ENCODE results near the gene ATP9B. TPM values are rescaled to one million over a fixed set of nuclear protein-coding genes. Genes with fewer than 3 reads are reported as not detected.

Gene ATP9B
- total and polyA plus RNA-seq, 10 donors: 7.5 to 58.4 (median 42.7) TPM

DNA sequence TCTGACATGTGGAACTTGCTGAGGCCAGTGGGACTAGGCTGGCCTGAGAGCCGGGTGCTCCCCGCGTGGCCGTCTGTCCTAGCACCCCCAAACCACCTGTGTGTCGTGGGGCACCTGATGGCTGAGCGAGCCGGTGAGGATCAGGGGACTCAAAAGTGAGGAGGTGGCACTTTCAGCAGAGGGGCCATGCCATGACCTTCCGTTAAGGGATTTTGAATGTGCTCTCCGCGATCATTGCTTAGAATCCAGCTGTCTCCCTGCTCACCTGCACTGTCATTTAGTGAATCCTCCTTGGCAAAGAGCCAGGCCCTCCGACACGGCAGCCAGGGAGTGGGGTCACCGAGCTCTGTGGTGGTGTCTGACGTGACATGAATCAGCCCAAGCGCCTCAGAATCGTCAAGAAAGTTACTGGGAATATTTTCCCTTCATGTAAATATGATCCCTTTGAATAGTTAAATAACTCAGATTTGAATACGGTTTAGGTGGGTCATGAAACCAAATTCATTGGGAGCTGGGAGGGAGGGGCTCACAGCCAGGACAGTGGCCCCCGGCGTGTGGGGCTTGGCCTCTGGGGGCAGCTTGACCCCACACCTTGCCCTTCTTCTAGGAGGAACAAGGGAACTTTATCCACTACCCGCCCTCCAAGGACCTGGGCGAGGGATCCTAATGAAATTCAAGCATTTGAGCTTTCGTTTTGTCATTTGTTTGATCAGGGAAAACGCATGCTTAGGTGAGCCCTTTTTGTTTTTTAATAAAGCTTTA, 336.0 kb downstream of the ATP9B start:
- intact Hi-C loops (cut with DNase I; ENCODE audit: low total_unique reads): no loop called here
- WGBS, 5 donors: 63 to 74% (median 69%) methylated on average over 16 to 23 of the region's 23 CpGs
- H3K9me3 ChIP-seq: no peaks in the 10 kb centered on the region
- H3K36me3 ChIP-seq: peaks cover 0 to 27% (median 2%) of the 10 kb centered on the region in 6 donors
- peak overlapping the region; percentile 84 to 98 (median 95) for H3K27ac ChIP-seq
- peak overlapping the region in 4 of 8 donors; percentile 20 to 74 (median 22) for H3K4me3 ChIP-seq
- TF ChIP-seq POLR2AphosphoS5 (IDR thresholded peaks at IDR 0.05) (no peak), POLR2A (IDR thresholded peaks at IDR 0.05) (no peak)
- TF ChIP-seq, protein P1, sequence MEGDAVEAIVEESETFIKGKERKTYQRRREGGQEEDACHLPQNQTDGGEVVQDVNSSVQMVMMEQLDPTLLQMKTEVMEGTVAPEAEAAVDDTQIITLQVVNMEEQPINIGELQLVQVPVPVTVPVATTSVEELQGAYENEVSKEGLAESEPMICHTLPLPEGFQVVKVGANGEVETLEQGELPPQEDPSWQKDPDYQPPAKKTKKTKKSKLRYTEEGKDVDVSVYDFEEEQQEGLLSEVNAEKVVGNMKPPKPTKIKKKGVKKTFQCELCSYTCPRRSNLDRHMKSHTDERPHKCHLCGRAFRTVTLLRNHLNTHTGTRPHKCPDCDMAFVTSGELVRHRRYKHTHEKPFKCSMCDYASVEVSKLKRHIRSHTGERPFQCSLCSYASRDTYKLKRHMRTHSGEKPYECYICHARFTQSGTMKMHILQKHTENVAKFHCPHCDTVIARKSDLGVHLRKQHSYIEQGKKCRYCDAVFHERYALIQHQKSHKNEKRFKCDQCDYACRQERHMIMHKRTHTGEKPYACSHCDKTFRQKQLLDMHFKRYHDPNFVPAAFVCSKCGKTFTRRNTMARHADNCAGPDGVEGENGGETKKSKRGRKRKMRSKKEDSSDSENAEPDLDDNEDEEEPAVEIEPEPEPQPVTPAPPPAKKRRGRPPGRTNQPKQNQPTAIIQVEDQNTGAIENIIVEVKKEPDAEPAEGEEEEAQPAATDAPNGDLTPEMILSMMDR (IDR thresholded peaks at IDR 0.05 in 8 of 11, conservative IDR thresholded peaks at IDR 0.05 in 3 of 11): no peak
- peaks cover 48 to 77% (median 62%) of the 10 kb centered on the region in 6 donors for H3K4me1 ChIP-seq
- H3K27me3 ChIP-seq (replicated peaks in 1 of 7): no peaks in the 10 kb centered on the region
- peak; percentile 83 for DNase-seq

- no peaks in the 10 kb centered on the region for H3K27me3 ChIP-seq (replicated peaks in 1 of 7)
- peaks cover 0 to 35% (median 10%) of the 10 kb centered on the region in 6 donors for H3K36me3 ChIP-seq
- TF ChIP-seq POLR2A (IDR thresholded peaks at IDR 0.05) (peak in 1 of 3 donors; percentile 17), POLR2AphosphoS5 (IDR thresholded peaks at IDR 0.05) (peak; percentile 84 to 85 (median 84))
- TF ChIP-seq, protein P1 (IDR thresholded peaks at IDR 0.05 in 8 of 11, conservative IDR thresholded peaks at IDR 0.05 in 3 of 11): peak in 3 of 11 experiments; percentile 14 to 32 (median 17)
- intact Hi-C loops (cut with DNase I; ENCODE audit: low total_unique reads): no loop called here
- H3K27ac ChIP-seq: peak overlapping the region; percentile 84 to 98 (median 95)
- DNase-seq: peak; percentile 97
- WGBS, 5 donors: 13 to 31% (median 16%) methylated on average over 27 of the region's 27 CpGs
- H3K9me3 ChIP-seq: no peaks in the 10 kb centered on the region
- peaks cover 48 to 82% (median 62%) of the 10 kb centered on the region in 6 donors for H3K4me1 ChIP-seq
- peak overlapping the region in 4 of 8 donors; percentile 20 to 74 (median 22) for H3K4me3 ChIP-seq
Measured at GRCh38 chr18:79405781-79406575, 336.8 kb downstream of the ATP9B start.

GRCh38 chr18:79406708-79407107, 337.5 kb downstream of the ATP9B start:
- 91 to 97% (median 95%) methylated on average over 15 to 30 of the region's 30 CpGs for WGBS, 5 donors
- H3K4me1 ChIP-seq: peaks cover 44 to 80% (median 59%) of the 10 kb centered on the region in 6 donors
- intact Hi-C loops (cut with DNase I; ENCODE audit: low total_unique reads): no loop called here
- peak overlapping the region in 1 of 8 donors; percentile 74 for H3K4me3 ChIP-seq
- no peaks in the 10 kb centered on the region for H3K9me3 ChIP-seq
- peaks cover 0 to 41% (median 16%) of the 10 kb centered on the region in 6 donors for H3K36me3 ChIP-seq
- DNase-seq: peak; percentile 85
- H3K27me3 ChIP-seq (replicated peaks in 1 of 7): no peaks in the 10 kb centered on the region
- H3K27ac ChIP-seq: peak overlapping the region; percentile 84 to 98 (median 95)
- no peak for TF ChIP-seq POLR2A (IDR thresholded peaks at IDR 0.05)
- TF ChIP-seq POLR2AphosphoS5 (IDR thresholded peaks at IDR 0.05): no peak
- TF ChIP-seq, protein P1 (IDR thresholded peaks at IDR 0.05 in 8 of 11, conservative IDR thresholded peaks at IDR 0.05 in 3 of 11): no peak

Measured in spleen (tissue), 11 donors.